Measurements from ENCODE around the gene TOX3.

Gene TOX3

DNA sequence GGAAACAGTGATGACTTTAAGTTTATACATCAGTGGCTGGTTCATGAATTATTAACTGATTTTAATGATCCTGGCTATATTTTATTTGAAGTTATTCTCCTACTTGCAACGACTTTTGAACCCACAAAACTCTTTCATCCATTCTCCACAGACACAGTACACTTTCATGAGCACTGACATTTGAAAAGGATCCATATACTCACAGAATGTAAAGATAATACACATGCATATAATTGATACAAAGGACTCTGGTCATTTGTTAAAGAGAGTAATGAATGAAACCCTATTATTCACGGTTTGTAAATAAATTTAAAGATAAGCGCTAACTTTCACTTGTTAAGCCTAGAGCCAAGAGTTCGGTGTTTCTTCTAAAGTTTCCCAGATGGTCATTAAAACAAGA is 3.3 kb downstream of the TOX3 start:
- H3K36me3 ChIP-seq (ENCODE audit: low read length), result no peaks in the 10 kb centered on the region
- H3K4me2 ChIP-seq (ENCODE audit: low read depth, low read length, poor library complexity, severe bottlenecking), result no peak overlapping the region
- H3F3A ChIP-seq (ENCODE audit: insufficient read depth), result no peaks in the 10 kb centered on the region
- no peaks in the 10 kb centered on the region for H4K20me1 ChIP-seq (ENCODE audit: low read depth, low read length)
- no peaks in the 10 kb centered on the region for H3K9me3 ChIP-seq (ENCODE audit: insufficient read depth, low read length)
- H3K4me3 ChIP-seq (ENCODE audit: insufficient read depth, low read length, poor library complexity, severe bottlenecking), result no peak overlapping the region
- no peaks in the 10 kb centered on the region for H3K79me2 ChIP-seq (ENCODE audit: insufficient read depth, low read length)
- H3K9me2 ChIP-seq (replicated peaks; ENCODE audit: insufficient read depth, low read length), result no peaks in the 10 kb centered on the region
- H3K9ac ChIP-seq (ENCODE audit: low read length), result no peak overlapping the region
- no peak overlapping the region for H2AFZ ChIP-seq (ENCODE audit: low read depth, low read length, severe bottlenecking)
- no peak for TF ChIP-seq EZH2phosphoT487 (conservative IDR thresholded peaks at IDR 0.05; ENCODE audit: low read length)
- TF ChIP-seq, protein P1, sequence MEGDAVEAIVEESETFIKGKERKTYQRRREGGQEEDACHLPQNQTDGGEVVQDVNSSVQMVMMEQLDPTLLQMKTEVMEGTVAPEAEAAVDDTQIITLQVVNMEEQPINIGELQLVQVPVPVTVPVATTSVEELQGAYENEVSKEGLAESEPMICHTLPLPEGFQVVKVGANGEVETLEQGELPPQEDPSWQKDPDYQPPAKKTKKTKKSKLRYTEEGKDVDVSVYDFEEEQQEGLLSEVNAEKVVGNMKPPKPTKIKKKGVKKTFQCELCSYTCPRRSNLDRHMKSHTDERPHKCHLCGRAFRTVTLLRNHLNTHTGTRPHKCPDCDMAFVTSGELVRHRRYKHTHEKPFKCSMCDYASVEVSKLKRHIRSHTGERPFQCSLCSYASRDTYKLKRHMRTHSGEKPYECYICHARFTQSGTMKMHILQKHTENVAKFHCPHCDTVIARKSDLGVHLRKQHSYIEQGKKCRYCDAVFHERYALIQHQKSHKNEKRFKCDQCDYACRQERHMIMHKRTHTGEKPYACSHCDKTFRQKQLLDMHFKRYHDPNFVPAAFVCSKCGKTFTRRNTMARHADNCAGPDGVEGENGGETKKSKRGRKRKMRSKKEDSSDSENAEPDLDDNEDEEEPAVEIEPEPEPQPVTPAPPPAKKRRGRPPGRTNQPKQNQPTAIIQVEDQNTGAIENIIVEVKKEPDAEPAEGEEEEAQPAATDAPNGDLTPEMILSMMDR (IDR thresholded peaks at IDR 0.05; ENCODE audit: insufficient read depth, low read length, poor library complexity, severe bottlenecking), result no peak
- H3K27ac ChIP-seq (ENCODE audit: low read depth, low read length), result no peak overlapping the region
- no peaks in the 10 kb centered on the region for H3K27me3 ChIP-seq (ENCODE audit: low read length)

GRCh38 chr16:52540910-52541309 is 6.0 kb downstream of the TOX3 start:
- Histone ChIP-seq H3K9me2 (replicated peaks; ENCODE audit: insufficient read depth, low read length) (no peaks in the 10 kb centered on the region), H3K9ac (ENCODE audit: low read length) (no peak overlapping the region), H3F3A (ENCODE audit: insufficient read depth) (no peaks in the 10 kb centered on the region), H3K27me3 (ENCODE audit: low read length) (no peaks in the 10 kb centered on the region), H3K27ac (ENCODE audit: low read depth, low read length) (no peak overlapping the region), H3K79me2 (ENCODE audit: insufficient read depth, low read length) (no peaks in the 10 kb centered on the region), H3K4me3 (ENCODE audit: insufficient read depth, low read length, poor library complexity, severe bottlenecking) (no peak overlapping the region), H3K4me2 (ENCODE audit: low read depth, low read length, poor library complexity, severe bottlenecking) (no peak overlapping the region), H4K20me1 (ENCODE audit: low read depth, low read length) (no peaks in the 10 kb centered on the region), H3K9me3 (ENCODE audit: insufficient read depth, low read length) (no peaks in the 10 kb centered on the region), H2AFZ (ENCODE audit: low read depth, low read length, severe bottlenecking) (no peak overlapping the region), H3K36me3 (ENCODE audit: low read length) (no peaks in the 10 kb centered on the region)
- TF ChIP-seq, protein P1 (IDR thresholded peaks at IDR 0.05; ENCODE audit: insufficient read depth, low read length, poor library complexity, severe bottlenecking), result no peak
- TF ChIP-seq EZH2phosphoT487 (conservative IDR thresholded peaks at IDR 0.05; ENCODE audit: low read length), result no peak

GRCh38 chr16:52539191-52539590 is 7.8 kb downstream of the TOX3 start:
- Histone ChIP-seq H3K27ac (ENCODE audit: low read depth, low read length) (no peak overlapping the region), H3K9me3 (ENCODE audit: insufficient read depth, low read length) (no peaks in the 10 kb centered on the region), H3K4me2 (ENCODE audit: low read depth, low read length, poor library complexity, severe bottlenecking) (no peak overlapping the region), H3K9ac (ENCODE audit: low read length) (no peak overlapping the region), H4K20me1 (ENCODE audit: low read depth, low read length) (no peaks in the 10 kb centered on the region), H3K36me3 (ENCODE audit: low read length) (no peaks in the 10 kb centered on the region), H3K27me3 (ENCODE audit: low read length) (no peaks in the 10 kb centered on the region), H3K79me2 (ENCODE audit: insufficient read depth, low read length) (no peaks in the 10 kb centered on the region), H2AFZ (ENCODE audit: low read depth, low read length, severe bottlenecking) (no peak overlapping the region), H3F3A (ENCODE audit: insufficient read depth) (no peaks in the 10 kb centered on the region), H3K4me3 (ENCODE audit: insufficient read depth, low read length, poor library complexity, severe bottlenecking) (no peak overlapping the region), H3K9me2 (replicated peaks; ENCODE audit: insufficient read depth, low read length) (no peaks in the 10 kb centered on the region)
- TF ChIP-seq, protein P1 (IDR thresholded peaks at IDR 0.05; ENCODE audit: insufficient read depth, low read length, poor library complexity, severe bottlenecking), result no peak
- no peak for TF ChIP-seq EZH2phosphoT487 (conservative IDR thresholded peaks at IDR 0.05; ENCODE audit: low read length)

Measured in SU-DHL-6 (cell line).